ENCODE measurements around the gene KCNT2. TPM values are rescaled to one million over a fixed set of nuclear protein-coding genes. Genes with fewer than 3 reads are reported as not detected.

KCNT2 gene
- total RNA-seq, 1 donor from 2014 or later = 26.1 TPM

- no peak for TF ChIP-seq CTCF (IDR thresholded peaks at IDR 0.05; ENCODE audit: unreplicated experiment)
- H3K4me1 Mint-ChIP-seq (ENCODE audit: low read depth) = peaks cover 3% of the 10 kb centered on the region
- H3K36me3 Mint-ChIP-seq (ENCODE audit: insufficient read depth) = peaks cover 2% of the 10 kb centered on the region
- H3K9me3 Mint-ChIP-seq (ENCODE audit: low read depth) = peaks cover 4% of the 10 kb centered on the region
- no peak for DNase-seq (ENCODE audit: low spot score, unreplicated experiment)
- no peak overlapping the region for H3K27ac Mint-ChIP-seq
- no peaks in the 10 kb centered on the region for H3K27me3 Mint-ChIP-seq
- H3K4me3 Mint-ChIP-seq (ENCODE audit: low read depth) = no peak overlapping the region
Measured at GRCh38 chr1:196183941-196184340, 424.3 kb downstream of the KCNT2 start.

GRCh38 chr1:196181594-196181878 is 426.7 kb downstream of the KCNT2 start:
- TF ChIP-seq CTCF (IDR thresholded peaks at IDR 0.05; ENCODE audit: unreplicated experiment) = no peak
- H3K27ac Mint-ChIP-seq = no peak overlapping the region
- no peak overlapping the region for H3K4me3 Mint-ChIP-seq (ENCODE audit: low read depth)
- no peak for DNase-seq (ENCODE audit: low spot score, unreplicated experiment)
- peaks cover 3% of the 10 kb centered on the region for H3K4me1 Mint-ChIP-seq (ENCODE audit: low read depth)
- H3K36me3 Mint-ChIP-seq (ENCODE audit: insufficient read depth) = peaks cover 2% of the 10 kb centered on the region
- peaks cover 4% of the 10 kb centered on the region for H3K9me3 Mint-ChIP-seq (ENCODE audit: low read depth)
- no peaks in the 10 kb centered on the region for H3K27me3 Mint-ChIP-seq

GRCh38 chr1:196180847-196181593 is 427.2 kb downstream of the KCNT2 start:
- H3K4me1 Mint-ChIP-seq (ENCODE audit: low read depth) = peaks cover 3% of the 10 kb centered on the region
- TF ChIP-seq CTCF (IDR thresholded peaks at IDR 0.05; ENCODE audit: unreplicated experiment) = no peak
- no peak for DNase-seq (ENCODE audit: low spot score, unreplicated experiment)
- peaks cover 4% of the 10 kb centered on the region for H3K9me3 Mint-ChIP-seq (ENCODE audit: low read depth)
- H3K36me3 Mint-ChIP-seq (ENCODE audit: insufficient read depth) = peaks cover 2% of the 10 kb centered on the region
- no peak overlapping the region for H3K4me3 Mint-ChIP-seq (ENCODE audit: low read depth)
- H3K27me3 Mint-ChIP-seq = no peaks in the 10 kb centered on the region
- no peak overlapping the region for H3K27ac Mint-ChIP-seq

DNA sequence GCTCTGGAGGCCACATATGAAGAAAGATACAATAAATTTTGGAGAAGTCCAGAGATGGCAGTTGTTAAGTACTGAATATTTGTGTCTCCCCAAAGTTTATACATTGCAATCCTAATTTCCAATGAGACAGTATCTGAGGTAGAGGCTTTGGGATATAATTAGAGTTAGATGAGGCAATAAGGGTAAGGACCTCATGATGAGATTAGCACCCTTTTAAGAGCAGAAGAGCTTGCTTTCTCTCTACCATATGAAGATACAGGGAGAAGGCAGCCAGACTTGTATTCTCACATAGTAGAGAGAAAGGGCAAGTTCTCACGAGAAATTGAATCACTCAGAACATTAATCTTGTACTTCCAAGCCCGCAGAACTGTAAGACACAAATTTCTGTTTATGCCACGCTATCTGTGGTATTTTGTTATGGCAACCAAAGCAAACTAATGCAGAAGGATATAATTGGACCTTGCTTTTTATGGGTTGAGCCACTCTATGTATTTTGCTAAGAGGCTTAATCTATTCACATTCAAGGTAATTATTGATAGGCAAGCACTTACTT is 430.1 kb downstream of the KCNT2 start:
- no peaks in the 10 kb centered on the region for H3K36me3 Mint-ChIP-seq (ENCODE audit: insufficient read depth)
- H3K4me3 Mint-ChIP-seq (ENCODE audit: low read depth) = no peak overlapping the region
- H3K9me3 Mint-ChIP-seq (ENCODE audit: low read depth) = no peaks in the 10 kb centered on the region
- DNase-seq (ENCODE audit: low spot score, unreplicated experiment) = no peak
- H3K4me1 Mint-ChIP-seq (ENCODE audit: low read depth) = no peaks in the 10 kb centered on the region
- TF ChIP-seq CTCF (IDR thresholded peaks at IDR 0.05; ENCODE audit: unreplicated experiment) = no peak
- no peak overlapping the region for H3K27ac Mint-ChIP-seq
- no peaks in the 10 kb centered on the region for H3K27me3 Mint-ChIP-seq

Small RNAs within 50 kb of the gene (microRNA-seq; reads per million reads assigned to microRNA genes)
- gene MIR4735 (ENCODE audit: borderline number of aligned reads, unreplicated experiment) = 2.4 reads per million

Other genes with a start within 250 kb of the KCNT2 start
- gene CFH, start 43.6 kb upstream of the KCNT2 start, total RNA-seq = not detected in 2 replicates
- gene CFHR3, start 166.4 kb upstream of the KCNT2 start, total RNA-seq = 0.31 and 0.55 TPM in 2 replicates
- not detected in 2 replicates for gene CFHR1, start 211.3 kb upstream of the KCNT2 start, total RNA-seq